Stomach (tissue), 9 donors: ENCODE results near the gene SCG3. TPM values are rescaled to one million over a fixed set of nuclear protein-coding genes. Genes with fewer than 3 reads are reported as not detected.

ENCODE experiments used
- DNase-seq, 2 donors: peaks; one replicate each; pipeline versions ENCODE4 v3.0.0 to v3.0.0-alpha.2; 2013 to 2019
- H3K27ac ChIP-seq, 5 donors: fragments of 200-600 bp in 4 of 5; sonication (generic) in 4 of 5; one replicate each; pipeline ENCODE4 v1.5.1; 2013 to 2019; ENCODE audit warnings: mild to moderate bottlenecking in 1 of 5, moderate library complexity in 1 of 5
- H3K27me3 ChIP-seq, 3 donors: fragments of 200-600 bp; sonication (generic); one replicate each; pipeline ENCODE4 v1.5.1; 2017 to 2019; ENCODE audit warnings: mixed run types in 1 of 3
- H3K36me3 ChIP-seq, 4 donors: fragments of 200-600 bp; sonication (generic); 1 replicate in 3 of 4; 2 replicates in 1 of 4; pipeline ENCODE4 v1.5.1; 2016 to 2019
- H3K4me1 ChIP-seq, 4 donors: fragments of 200-600 bp; sonication (generic); one replicate each; pipeline ENCODE4 v1.5.1; 2016 to 2019
- H3K4me3 ChIP-seq, 4 donors: fragments of 200-600 bp; sonication (generic) in 3 of 4; one replicate each; pipeline ENCODE4 v1.5.1; 2016 to 2019; ENCODE audit warnings: mild to moderate bottlenecking in 1 of 4
- H3K9me3 ChIP-seq, 4 donors: fragments of 200-600 bp; sonication (generic); one replicate each; pipeline ENCODE4 v1.5.1; 2016 to 2019
- CTCF ChIP-seq, 7 experiments: fragments of 450-650 bp in 4 of 7; fragments of 200-600 bp in 3 of 7; sonication (generic) in 3 of 7; IDR thresholded peaks; one replicate each; pipeline ENCODE4 v1.5.1; 2016 to 2019; ENCODE audit warnings: antibody characterized with exemption in 7 of 7, control low read depth in 2 of 7, mild to moderate bottlenecking in 1 of 7
- EP300 ChIP-seq: sonication (generic); formaldehyde crosslinking; IDR thresholded peaks from one replicate; pipeline ENCODE4 v1.6.1; 2017; ENCODE audit warnings: antibody characterized with exemption
- POLR2A ChIP-seq, 4 donors: fragments of 450-650 bp; IDR thresholded peaks; one replicate each; pipeline ENCODE4 v1.6.1; 2016; ENCODE audit warnings: antibody characterized with exemption in 4 of 4, control low read depth in 2 of 4, mild to moderate bottlenecking in 1 of 4, moderate library complexity in 1 of 4
- POLR2AphosphoS5 ChIP-seq, 3 donors: sonication (generic); formaldehyde crosslinking; IDR thresholded peaks; one replicate each; pipeline ENCODE4 v1.6.1; 2016; ENCODE audit warnings: antibody characterized with exemption in 3 of 3
- WGBS, 5 donors: extraction: QIAGEN DNeasy Blood & Tissue Kit in 3 of 5; methylation state at CpG; one replicate each; pipeline versions ENCODE4 v1.1.5 to v1.1.7; 2013 to 2018; 5-methylcytosine and 5-hydroxymethylcytosine counted together
- intact Hi-C: fragments of 100-400 bp; cut with DNase I; formaldehyde crosslinking; loops from one replicate; pipeline ENCODE4 v1.15.1; 2023; ENCODE audit warnings: low total_unique reads
- polyA plus RNA-seq, 3 donors: library from polyadenylated mRNA; stranded (reverse); fragments of 200-250 nt; gene quantifications; one replicate each; pipeline ENCODE4 v1.2.3, GENCODE V29; 2013
- total RNA-seq, 5 donors: library from RNA; depleted of rRNA; stranded (reverse); fragments of >200 nt; gene quantifications; one replicate each; pipeline versions ENCODE4 v1.1.0 to v1.2.3, GENCODE V29; 2014 to 2016
- donor health status: healthy with polysubstance abuse.
- donor health status: Bipolar disorder and iron deficiency.
- donor health status: healthy.

The SCG3 gene
- total and polyA plus RNA-seq, 8 donors: 0.31 to 2.4 (median 0.88) TPM; not detected in 3

GRCh38 chr15:51739061-51739712 lies 57.9 kb downstream of the SCG3 start:
- H3K4me1 ChIP-seq: peaks cover 13 to 39% (median 30%) of the 10 kb centered on the region in 4 donors
- 69 to 85% (median 78%) methylated on average over 2 of the region's 2 CpGs for WGBS, 5 donors
- H3K4me3 ChIP-seq: no peak overlapping the region
- intact Hi-C loops: no loop called here
- H3K9me3 ChIP-seq: no peaks in the 10 kb centered on the region
- H3K27ac ChIP-seq: peak overlapping the region in 2 of 5 donors; percentile 91 to 94
- no peak for DNase-seq
- no peaks in the 10 kb centered on the region for H3K27me3 ChIP-seq
- H3K36me3 ChIP-seq: no peaks in the 10 kb centered on the region
- no peak for TF ChIP-seq POLR2AphosphoS5 (IDR thresholded peaks at IDR 0.05)
- TF ChIP-seq CTCF (IDR thresholded peaks at IDR 0.05): no peak
- no peak for TF ChIP-seq EP300
- TF ChIP-seq POLR2A (IDR thresholded peaks at IDR 0.05): no peak

- intact Hi-C loops: no loop called here
- WGBS, 5 donors: 81 to 88% (median 84%) methylated on average over 5 of the region's 5 CpGs
Observed at GRCh38 chr15:51749307-51749706, 68.0 kb downstream of the SCG3 start.

GRCh38 chr15:51750186-51750585 lies 68.9 kb downstream of the SCG3 start:
- Histone ChIP-seq H3K4me1 (peaks cover 12 to 23% (median 18%) of the 10 kb centered on the region in 4 donors), H3K27ac (no peak overlapping the region), H3K36me3 (no peaks in the 10 kb centered on the region), H3K27me3 (peaks cover 0 to 6% (median 0%) of the 10 kb centered on the region in 3 donors), H3K9me3 (no peaks in the 10 kb centered on the region), H3K4me3 (no peak overlapping the region)
- 65 to 79% (median 72%) methylated on average over 4 of the region's 4 CpGs for WGBS, 5 donors
- TF ChIP-seq EP300 (no peak), POLR2AphosphoS5 (IDR thresholded peaks at IDR 0.05) (no peak), POLR2A (IDR thresholded peaks at IDR 0.05) (no peak), CTCF (IDR thresholded peaks at IDR 0.05) (no peak)
- intact Hi-C loops: no loop called here
- no peak for DNase-seq

More at GRCh38 chr15:51749307-51749706, 68.0 kb downstream of the SCG3 start:
- H3K4me3 ChIP-seq: no peak overlapping the region
- no peak overlapping the region for H3K27ac ChIP-seq
- H3K4me1 ChIP-seq: peaks cover 12 to 23% (median 18%) of the 10 kb centered on the region in 4 donors
- no peaks in the 10 kb centered on the region for H3K9me3 ChIP-seq
- H3K36me3 ChIP-seq: no peaks in the 10 kb centered on the region
- TF ChIP-seq CTCF (IDR thresholded peaks at IDR 0.05) (no peak), EP300 (no peak), POLR2A (IDR thresholded peaks at IDR 0.05) (no peak), POLR2AphosphoS5 (IDR thresholded peaks at IDR 0.05) (no peak)
- peaks cover 0 to 6% (median 0%) of the 10 kb centered on the region in 3 donors for H3K27me3 ChIP-seq
- DNase-seq: no peak

- intact Hi-C loops: no loop called here
- peak within 1 kb of the TSS; percentile 35 to 84 (median 53) for H3K27ac ChIP-seq
- peaks cover 12 to 23% (median 18%) of the 10 kb centered on the region in 4 donors for H3K4me1 ChIP-seq
- H3K27me3 ChIP-seq: peaks cover 0 to 6% (median 0%) of the 10 kb centered on the region in 3 donors
- H3K36me3 ChIP-seq: no peaks in the 10 kb centered on the region
- H3K4me3 ChIP-seq: peak within 1 kb of the TSS; percentile 64 to 98 (median 86)
- no peak for TF ChIP-seq EP300
- TF ChIP-seq POLR2A (IDR thresholded peaks at IDR 0.05): no peak
- TF ChIP-seq CTCF (IDR thresholded peaks at IDR 0.05): no peak
- TF ChIP-seq POLR2AphosphoS5 (IDR thresholded peaks at IDR 0.05): no peak
- 6 to 20% (median 8%) methylated on average over 22 to 65 of the region's 65 CpGs for WGBS, 5 donors
- peak; percentile 53 to 82 for DNase-seq
- no peaks in the 10 kb centered on the region for H3K9me3 ChIP-seq
Observed at GRCh38 chr15:51750792-51751696, 69.7 kb downstream of the SCG3 start, which contains the start of gene TMOD2. TSS of gene TMOD2 (plus strand) at chr15:51751597. CDS start at chr15:51766442, 14,845 bp downstream.
